Fibroblast of skin of left biceps (primary cell): ENCODE results near the gene FOSB.

ENCODE experiments used
- DNase-seq, 2 experiments: peaks; one replicate each; pipeline ENCODE4 v3.0.0-alpha.2; 2013; ENCODE audit warnings: low read depth in 2 of 2

The FOSB gene

DNA sequence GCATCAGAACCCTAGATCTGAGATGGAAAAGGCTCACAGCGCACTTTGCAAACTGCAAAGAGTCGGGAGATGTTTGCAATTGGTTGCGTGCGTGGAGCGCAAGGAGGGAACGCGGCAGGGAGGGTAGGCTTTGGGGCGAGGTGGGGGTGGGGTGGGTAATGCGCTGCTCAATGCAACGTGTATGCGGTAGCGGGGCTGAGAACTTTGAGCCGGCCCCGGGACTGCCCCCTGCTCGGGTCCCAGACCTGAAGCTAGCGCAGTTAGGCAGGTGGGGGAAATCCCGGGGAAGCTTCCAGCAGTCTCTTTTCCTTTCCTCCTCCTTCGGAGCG is 971 bp downstream of the FOSB start:
- no peak for DNase-seq

DNA sequence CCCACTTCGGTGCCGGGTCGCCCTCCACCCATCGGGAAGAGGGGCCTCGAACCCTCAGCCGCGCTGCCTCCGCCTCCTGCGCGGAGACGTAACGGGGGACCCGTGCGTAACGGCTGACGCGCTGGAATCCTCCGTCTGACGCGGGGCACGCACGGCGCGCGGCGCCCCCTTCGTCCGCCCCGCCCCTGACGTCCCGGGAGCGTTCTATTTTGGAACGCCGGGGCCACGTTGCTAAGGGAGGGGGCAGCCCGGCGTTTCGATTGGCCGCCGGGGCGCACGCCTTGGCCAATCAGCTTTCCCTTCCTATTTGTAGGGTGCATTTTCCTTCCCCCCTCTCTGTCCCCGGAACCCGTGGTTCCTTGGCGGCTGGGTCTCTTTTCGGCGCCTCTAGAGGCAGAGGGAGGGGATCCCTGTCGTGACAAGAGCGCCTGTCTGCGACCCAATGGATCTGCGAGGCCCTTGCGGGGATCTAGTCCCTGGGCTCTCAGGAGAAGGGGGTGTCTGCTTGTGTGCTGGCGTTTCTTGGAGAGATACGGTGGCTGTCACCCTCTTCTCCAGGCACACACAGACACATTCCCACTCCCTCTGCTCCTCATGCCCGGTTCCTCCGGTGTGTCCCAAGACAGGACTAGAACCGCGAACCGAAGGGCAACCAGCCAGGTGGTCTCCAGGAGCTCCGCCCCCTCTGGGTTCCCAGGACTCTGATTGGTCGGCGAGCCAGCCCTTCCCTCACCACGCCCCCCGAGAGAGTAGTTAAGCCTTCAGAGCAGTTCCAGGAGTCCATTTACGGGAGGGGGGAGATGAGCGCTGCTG is 1.5 kb downstream of the FOSB start:
- peak; percentile 88 to 92 for DNase-seq

DNA sequence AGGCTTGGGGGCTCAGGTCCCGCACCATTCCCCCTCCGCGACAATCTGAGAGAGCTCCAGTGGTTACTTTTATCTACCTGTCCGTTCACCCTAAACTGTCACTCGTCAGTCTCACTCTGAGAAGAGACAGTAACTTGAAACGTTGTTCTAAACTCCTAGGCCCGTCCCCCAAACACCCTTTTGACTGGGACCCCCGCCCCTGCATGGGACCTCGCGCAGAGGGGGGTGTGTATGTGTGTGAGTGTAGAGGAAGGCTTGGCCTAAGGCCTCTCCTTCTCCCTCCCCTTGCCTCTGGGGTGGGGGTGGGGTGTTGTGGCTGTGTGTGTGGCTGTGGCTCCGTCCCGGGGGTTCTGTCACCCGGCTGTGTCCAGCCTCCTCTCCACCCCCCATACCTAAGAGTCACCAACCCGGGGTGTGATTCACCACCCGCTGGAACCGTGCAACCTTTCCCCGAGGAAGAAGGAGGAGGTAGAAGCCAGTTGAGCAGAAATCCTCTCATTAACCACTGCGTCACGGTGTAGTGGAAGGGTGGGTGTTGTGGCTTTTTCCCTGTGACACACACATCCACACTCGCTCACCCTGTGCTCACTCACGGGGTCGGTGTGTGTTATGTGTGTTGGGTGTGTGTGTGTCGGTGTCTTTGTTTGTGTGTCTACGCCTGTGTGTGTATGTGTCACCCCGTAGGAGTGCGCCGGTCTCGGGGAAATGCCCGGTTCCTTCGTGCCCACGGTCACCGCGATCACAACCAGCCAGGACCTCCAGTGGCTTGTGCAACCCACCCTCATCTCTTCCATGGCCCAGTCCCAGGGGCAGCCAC is 2.4 kb downstream of the FOSB start:
- DNase-seq: no peak

DNA sequence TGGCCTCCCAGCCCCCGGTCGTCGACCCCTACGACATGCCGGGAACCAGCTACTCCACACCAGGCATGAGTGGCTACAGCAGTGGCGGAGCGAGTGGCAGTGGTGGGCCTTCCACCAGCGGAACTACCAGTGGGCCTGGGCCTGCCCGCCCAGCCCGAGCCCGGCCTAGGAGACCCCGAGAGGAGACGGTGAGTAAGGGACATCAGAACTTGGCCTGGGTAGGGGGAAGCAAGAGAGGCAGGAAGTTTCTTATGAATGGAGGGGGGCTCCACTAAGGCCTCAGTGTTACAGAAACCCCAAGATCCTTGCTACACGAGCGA is 2.9 kb downstream of the FOSB start:
- no peak for DNase-seq

DNA sequence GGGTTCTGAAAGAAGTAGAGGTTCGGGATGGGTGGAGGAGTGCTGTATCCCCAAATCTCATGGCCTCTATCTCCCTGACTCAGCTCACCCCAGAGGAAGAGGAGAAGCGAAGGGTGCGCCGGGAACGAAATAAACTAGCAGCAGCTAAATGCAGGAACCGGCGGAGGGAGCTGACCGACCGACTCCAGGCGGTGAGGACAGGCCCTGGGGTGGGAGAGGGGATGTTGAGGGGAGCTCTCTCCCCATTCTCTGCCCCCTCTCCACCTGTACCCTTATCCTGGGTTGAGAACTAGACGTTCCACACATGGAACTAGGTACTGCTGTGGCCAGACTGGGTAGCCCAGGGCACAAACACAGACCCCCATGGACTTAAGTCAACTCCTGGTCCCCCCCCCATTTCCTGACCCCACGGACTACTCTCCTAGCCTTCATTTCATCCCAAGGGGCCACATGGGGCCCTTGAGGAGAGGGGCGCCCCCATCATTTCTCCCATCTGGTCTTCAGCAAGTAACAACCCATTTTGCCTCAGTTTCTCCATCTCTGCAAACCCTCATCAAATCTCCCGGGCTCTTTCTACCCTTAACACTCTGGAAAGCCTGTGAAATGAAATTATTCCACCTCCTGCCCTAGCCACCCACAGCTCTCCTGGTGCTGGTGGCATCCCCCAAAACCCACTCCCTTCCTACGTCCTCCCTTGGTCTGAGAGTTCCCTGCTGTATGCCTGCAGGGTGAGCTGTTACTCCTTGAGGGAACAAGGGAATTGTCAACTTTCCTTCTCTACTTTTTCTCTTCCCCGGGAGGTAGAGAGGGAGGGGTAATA is 3.5 kb downstream of the FOSB start:
- DNase-seq: no peak

DNA sequence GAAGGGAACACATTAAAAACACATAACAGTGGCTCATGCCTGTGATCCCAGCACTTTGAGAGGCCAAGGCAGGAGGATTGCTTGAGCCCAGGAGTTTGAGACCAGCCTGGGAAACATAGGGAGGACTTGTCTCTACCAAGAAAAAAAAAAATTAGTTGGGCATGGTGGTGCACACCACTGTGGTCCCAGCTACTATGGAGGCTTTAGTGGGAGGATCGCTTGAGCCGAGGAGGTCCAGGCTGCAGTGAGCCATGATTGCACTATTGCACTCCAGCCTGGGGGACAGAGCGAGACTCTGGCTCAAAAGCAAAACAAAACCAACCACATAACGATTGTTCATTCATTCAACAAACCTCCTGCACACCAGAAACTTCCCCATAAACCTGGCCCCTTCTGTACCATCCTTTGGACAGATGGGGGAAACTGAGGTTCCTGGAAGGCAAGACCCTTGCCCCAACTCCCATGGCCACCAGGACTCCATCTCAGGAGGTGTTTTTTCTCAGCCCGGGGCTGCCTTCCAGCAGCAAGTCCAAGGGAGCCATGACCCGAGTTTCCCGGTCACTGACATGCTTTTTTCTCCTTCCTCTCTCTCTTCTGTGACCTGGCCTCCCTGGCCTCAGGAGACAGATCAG is 4.3 kb downstream of the FOSB start:
- DNase-seq: no peak

DNA sequence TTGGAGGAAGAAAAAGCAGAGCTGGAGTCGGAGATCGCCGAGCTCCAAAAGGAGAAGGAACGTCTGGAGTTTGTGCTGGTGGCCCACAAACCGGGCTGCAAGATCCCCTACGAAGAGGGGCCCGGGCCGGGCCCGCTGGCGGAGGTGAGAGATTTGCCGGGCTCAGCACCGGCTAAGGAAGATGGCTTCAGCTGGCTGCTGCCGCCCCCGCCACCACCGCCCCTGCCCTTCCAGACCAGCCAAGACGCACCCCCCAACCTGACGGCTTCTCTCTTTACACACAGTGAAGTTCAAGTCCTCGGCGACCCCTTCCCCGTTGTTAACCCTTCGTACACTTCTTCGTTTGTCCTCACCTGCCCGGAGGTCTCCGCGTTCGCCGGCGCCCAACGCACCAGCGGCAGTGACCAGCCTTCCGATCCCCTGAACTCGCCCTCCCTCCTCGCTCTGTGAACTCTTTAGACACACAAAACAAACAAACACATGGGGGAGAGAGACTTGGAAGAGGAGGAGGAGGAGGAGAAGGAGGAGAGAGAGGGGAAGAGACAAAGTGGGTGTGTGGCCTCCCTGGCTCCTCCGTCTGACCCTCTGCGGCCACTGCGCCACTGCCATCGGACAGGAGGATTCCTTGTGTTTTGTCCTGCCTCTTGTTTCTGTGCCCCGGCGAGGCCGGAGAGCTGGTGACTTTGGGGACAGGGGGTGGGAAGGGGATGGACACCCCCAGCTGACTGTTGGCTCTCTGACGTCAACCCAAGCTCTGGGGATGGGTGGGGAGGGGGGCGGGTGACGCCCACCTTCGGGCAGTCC is 5.0 kb downstream of the FOSB start:
- no peak for DNase-seq

DNA sequence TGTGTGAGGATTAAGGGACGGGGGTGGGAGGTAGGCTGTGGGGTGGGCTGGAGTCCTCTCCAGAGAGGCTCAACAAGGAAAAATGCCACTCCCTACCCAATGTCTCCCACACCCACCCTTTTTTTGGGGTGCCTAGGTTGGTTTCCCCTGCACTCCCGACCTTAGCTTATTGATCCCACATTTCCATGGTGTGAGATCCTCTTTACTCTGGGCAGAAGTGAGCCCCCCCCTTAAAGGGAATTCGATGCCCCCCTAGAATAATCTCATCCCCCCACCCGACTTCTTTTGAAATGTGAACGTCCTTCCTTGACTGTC is 5.5 kb downstream of the FOSB start:
- DNase-seq: no peak

DNA sequence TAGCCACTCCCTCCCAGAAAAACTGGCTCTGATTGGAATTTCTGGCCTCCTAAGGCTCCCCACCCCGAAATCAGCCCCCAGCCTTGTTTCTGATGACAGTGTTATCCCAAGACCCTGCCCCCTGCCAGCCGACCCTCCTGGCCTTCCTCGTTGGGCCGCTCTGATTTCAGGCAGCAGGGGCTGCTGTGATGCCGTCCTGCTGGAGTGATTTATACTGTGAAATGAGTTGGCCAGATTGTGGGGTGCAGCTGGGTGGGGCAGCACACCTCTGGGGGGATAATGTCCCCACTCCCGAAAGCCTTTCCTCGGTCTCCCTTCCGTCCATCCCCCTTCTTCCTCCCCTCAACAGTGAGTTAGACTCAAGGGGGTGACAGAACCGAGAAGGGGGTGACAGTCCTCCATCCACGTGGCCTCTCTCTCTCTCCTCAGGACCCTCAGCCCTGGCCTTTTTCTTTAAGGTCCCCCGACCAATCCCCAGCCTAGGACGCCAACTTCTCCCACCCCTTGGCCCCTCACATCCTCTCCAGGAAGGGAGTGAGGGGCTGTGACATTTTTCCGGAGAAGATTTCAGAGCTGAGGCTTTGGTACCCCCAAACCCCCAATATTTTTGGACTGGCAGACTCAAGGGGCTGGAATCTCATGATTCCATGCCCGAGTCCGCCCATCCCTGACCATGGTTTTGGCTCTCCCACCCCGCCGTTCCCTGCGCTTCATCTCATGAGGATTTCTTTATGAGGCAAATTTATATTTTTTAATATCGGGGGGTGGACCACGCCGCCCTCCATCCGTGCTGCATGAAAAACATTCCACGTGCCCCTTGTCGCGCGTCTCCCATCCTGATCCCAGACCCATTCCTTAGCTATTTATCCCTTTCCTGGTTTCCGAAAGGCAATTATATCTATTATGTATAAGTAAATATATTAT is 6.1 kb downstream of the FOSB start:
- no peak for DNase-seq

DNA sequence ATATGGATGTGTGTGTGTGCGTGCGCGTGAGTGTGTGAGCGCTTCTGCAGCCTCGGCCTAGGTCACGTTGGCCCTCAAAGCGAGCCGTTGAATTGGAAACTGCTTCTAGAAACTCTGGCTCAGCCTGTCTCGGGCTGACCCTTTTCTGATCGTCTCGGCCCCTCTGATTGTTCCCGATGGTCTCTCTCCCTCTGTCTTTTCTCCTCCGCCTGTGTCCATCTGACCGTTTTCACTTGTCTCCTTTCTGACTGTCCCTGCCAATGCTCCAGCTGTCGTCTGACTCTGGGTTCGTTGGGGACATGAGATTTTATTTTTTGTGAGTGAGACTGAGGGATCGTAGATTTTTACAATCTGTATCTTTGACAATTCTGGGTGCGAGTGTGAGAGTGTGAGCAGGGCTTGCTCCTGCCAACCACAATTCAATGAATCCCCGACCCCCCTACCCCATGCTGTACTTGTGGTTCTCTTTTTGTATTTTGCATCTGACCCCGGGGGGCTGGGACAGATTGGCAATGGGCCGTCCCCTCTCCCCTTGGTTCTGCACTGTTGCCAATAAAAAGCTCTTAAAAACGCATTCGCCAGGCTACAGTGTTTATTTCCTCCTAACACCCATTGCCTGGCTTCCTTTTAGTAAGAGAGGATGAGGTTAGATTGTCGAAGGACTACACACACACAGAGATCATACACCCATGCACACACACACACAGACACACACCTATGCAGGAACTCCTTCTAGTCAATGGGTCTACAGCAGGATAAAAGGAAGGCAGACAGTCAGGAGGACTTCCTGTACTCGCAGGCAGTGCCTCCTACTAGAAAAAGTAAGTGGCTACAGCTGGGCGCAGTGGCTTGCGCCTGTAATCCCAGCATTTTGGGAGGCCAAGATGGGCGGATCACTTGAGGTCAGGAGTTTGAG is 7.1 kb downstream of the FOSB start:
- DNase-seq: no peak

DNA sequence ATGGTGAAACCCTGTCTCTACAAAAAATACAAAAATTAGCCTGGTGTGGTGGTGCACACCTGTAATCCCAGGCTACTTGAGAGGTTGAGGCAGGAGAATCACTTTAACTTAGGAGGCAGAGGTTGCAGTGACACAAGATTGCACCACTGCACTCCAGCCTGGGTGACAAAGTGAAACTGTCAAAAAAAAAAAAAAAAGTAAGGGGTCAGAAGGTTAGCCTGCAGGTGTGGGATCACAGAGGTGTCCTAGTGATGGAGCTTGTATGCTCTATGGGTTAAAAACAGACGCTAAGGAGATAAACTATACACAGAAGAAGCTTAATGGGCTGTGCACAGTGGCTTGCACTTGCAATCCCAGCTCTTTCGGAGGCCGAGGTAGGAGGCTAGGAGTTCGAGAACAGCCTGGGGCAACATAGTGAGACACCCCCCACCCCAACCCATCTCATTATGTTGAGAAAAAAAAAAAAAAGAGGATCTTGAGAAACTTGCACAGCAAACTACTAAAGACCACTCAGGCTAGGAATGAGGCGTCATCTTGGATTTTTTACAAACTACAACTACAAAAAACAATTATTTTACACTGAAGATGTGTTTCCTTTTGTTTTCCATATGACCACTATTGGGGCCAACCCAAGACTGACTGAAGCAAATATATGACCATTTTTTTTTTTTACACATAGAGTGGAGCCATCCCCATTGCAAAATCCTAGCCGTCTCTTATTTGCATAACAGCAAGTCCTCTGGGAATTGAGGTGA is 7.9 kb downstream of the FOSB start:
- DNase-seq: no peak

DNA sequence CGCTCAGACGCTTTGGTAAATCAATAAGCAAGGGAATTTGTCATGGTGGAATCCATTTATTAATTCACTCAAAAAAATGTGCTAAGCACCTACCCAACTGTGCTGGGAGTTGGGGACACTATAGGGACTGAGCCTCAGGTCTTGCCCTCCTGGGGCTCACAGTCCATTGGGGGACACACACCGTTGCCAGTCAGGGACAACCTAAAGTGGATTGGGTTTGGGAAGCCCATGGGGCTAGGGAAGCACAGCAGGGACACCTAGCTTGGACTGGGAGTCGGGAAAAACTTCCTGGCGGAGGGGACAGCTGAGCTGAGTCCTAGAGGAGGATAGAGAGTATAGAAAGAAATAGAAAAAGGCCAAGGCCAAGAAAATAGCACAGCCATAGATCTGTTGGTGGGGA is 8.5 kb downstream of the FOSB start:
- DNase-seq: no peak

DNA sequence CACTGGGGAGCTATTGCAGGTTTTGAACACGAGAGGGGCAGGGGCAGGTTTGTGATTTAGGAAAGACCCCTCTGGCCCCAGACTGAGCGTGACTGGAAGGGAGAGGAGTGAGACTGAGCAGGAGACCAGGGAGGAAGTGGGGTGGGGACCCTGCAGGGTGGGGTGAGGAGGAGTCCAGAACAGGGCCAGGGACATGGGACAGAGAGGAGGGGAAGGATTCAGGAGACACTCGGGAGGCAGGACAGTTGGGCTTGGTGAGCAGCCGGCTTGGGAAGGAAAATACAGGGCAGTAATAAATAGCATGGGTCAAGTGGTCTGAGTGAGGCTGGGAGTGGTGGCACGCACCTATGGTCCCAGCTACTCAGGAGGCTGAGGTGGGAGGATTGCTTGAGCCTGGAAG is 9.4 kb downstream of the FOSB start:
- no peak for DNase-seq

DNA sequence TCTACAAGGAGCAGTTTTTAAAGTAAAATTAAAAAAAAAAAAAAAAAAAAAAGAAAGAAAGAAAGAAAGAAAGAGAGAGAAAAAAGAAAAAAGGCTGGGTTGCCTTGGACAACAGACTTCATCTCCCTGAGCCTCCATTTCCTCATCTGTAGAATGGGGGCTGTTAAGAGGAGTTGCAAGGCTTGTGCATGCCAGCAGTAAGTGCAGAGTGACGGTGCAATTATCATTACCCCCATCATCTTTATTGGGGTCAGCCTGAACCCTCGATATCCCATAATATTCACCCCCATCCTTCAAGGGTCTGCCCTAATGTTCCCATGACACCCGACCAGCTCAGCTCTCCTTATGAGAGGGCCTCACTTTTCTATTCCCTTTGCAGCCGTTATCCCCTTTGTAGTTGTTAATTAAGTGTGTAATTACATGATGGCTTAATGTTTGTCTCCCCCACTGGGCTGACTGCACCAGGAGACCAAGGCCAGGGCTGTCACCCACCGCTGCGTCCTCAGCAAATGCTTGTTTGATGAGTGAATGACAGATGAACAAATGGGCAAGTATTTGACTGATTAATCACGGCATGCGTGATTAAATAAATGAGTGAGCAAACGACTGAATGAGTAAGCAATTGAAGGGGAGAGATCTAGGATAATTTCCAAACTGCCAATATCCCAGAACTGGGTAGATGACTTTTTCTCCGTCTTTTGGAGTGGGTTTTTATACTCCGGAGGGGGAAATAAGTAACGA is 10.1 kb downstream of the FOSB start:
- no peak for DNase-seq

DNA sequence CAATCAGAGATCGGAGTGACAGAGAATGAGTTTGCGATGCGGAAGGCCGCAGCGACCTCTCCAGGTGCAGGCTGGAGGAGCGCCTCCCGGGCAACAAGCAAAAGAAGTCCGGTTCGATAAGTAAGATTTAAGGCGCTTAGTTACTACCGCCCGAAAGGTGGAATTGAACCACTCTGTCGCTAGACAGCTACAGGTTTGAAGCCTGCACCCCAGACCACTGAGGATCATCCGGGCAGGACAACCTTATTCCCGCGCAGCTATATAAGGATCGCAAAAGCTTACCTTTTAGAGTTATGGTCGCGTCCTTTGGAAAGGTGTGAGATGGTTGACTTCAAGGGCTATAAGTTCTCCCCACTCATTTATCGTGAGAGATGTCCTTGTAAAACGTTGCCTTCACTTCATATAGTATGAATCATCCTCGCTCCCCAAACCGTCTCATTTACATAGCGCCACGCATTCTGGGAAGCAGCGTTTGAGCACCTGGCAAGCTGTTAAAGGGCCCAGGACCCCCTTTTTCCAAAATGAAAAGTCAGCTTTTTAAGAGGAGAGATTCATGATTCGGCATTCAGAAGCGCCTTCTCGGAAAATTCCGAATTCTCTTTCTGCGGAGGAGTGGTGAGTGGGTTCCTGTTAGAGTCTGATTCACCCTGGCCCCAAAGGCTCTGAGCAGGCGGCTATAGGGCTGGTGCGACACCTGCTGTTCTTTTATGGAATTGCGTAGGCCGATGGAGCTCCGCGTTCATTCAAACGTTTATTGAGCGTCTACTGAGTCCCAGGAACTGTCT is 10.8 kb downstream of the FOSB start:
- DNase-seq: peak; percentile 87

DNA sequence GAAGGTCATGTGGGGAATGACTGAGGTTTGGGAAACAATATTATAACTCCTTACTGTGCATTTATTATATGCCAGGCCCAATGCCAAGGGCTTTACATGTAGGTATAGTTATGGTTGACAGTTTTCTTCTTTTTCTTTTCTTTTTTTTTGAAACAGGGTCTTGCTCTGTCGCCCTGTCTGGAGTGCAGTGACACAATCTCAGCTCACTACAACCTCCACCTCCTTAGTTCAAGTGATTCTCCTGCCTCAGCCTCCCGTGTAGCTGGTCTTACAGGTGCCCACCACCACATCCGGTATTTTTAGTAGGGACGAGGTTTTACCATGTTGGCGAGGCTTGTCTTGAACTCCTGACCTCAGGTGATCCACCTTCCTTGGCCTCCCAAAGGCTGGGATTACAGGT is 15.2 kb downstream of the FOSB start:
- no peak for DNase-seq
